ENCODE measurements around the gene ADAT3. TPM values are rescaled to one million over a fixed set of nuclear protein-coding genes. Genes with fewer than 3 reads are reported as not detected.

The ADAT3 gene
- total RNA-seq, 1 donor from 2014 or later: 18.4 TPM

GRCh38 chr19:1925544-1925943, 20.3 kb downstream of the ADAT3 start:
- intact Hi-C loops (cut with DNase I): no loop called here
- peaks cover 14 to 38% of the 10 kb centered on the region in 2 donors for H3K36me3 ChIP-seq
- no peaks in the 10 kb centered on the region for H3K9me3 ChIP-seq
- no peak overlapping the region for H3K4me3 ChIP-seq
- no peak overlapping the region for H3K27ac ChIP-seq
- TF ChIP-seq CTCF (IDR thresholded peaks at IDR 0.05): no peak
- no peaks in the 10 kb centered on the region for H3K27me3 ChIP-seq
- peaks cover 3 to 9% of the 10 kb centered on the region in 2 donors for H3K4me1 ChIP-seq
- no peak for DNase-seq (ENCODE audit: low spot score in 2 of 2)

GRCh38 chr19:1929021-1929742, 24.0 kb downstream of the ADAT3 start:
- intact Hi-C loops (cut with DNase I): loop anchor here (2.0 kb wide), 1 partner anchor 142 kb away; no protein-coding TSS in a partner anchor
- DNase-seq (ENCODE audit: low spot score in 2 of 2): peak in 1 of 2 donors; percentile 90
- peak; percentile 90 to 93 (median 92) for TF ChIP-seq CTCF (IDR thresholded peaks at IDR 0.05)
- no peaks in the 10 kb centered on the region for H3K9me3 ChIP-seq
- H3K27ac ChIP-seq: no peak overlapping the region
- H3K4me1 ChIP-seq: peaks cover 3 to 9% of the 10 kb centered on the region in 2 donors
- peaks cover 4 to 12% of the 10 kb centered on the region in 2 donors for H3K36me3 ChIP-seq
- no peaks in the 10 kb centered on the region for H3K27me3 ChIP-seq
- H3K4me3 ChIP-seq: peak overlapping the region; percentile 36 to 59

GRCh38 chr19:1931445-1931844, 26.2 kb downstream of the ADAT3 start:
- H3K4me3 ChIP-seq: no peak overlapping the region
- no peak overlapping the region for H3K27ac ChIP-seq
- DNase-seq (ENCODE audit: low spot score in 2 of 2): no peak
- H3K27me3 ChIP-seq: no peaks in the 10 kb centered on the region
- no peaks in the 10 kb centered on the region for H3K36me3 ChIP-seq
- intact Hi-C loops (cut with DNase I): no loop called here
- H3K9me3 ChIP-seq: no peaks in the 10 kb centered on the region
- peaks cover 3 to 9% of the 10 kb centered on the region in 2 donors for H3K4me1 ChIP-seq
- no peak for TF ChIP-seq CTCF (IDR thresholded peaks at IDR 0.05)

DNA sequence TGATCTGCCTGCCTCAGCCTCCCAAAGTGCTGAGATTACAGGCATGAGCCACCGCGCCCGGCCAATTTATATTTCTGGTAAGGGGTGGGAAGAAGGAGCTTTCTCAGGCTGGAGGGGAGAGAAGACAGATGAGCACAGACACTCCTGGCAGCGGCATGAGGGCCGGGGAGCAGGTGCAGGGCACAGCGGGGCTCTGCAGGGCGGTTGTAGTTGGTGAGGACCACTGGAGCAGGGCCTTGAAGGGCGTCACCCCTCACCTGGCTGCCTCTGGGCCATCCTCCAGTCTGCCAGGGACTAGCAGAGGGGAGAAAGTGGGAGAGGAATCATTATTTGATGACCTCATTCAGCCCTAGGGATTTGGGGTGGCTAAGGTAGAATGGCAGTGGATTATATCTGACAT, 27.2 kb downstream of the ADAT3 start:
- DNase-seq (ENCODE audit: low spot score in 2 of 2): no peak
- no peak for TF ChIP-seq CTCF (IDR thresholded peaks at IDR 0.05)
- Histone ChIP-seq H3K4me3 (no peak overlapping the region), H3K36me3 (no peaks in the 10 kb centered on the region), H3K4me1 (peaks cover 3 to 9% of the 10 kb centered on the region in 2 donors), H3K9me3 (no peaks in the 10 kb centered on the region), H3K27me3 (no peaks in the 10 kb centered on the region), H3K27ac (no peak overlapping the region)
- intact Hi-C loops (cut with DNase I): no loop called here

DNA sequence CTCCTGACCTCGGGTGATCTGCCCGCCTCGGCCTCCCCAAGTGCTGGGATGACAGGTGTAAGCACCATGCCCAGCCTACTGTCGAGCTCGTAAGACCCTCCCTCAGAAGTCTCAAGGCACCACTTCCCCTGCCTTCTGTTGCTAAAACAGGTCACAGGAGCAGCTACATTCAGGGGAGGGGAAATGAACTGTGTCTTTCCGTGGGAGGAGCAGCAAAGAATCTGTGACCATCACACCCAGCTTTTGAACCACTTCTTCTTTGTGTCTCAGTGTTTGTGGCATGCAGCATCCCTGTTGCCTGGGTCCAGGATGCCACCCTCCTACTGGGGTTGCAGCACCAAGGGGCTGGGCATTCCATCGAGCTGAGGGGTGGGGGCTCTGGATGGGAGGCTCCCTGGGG, 28.0 kb downstream of the ADAT3 start:
- Histone ChIP-seq H3K27ac (no peak overlapping the region), H3K27me3 (no peaks in the 10 kb centered on the region), H3K4me3 (no peak overlapping the region), H3K36me3 (no peaks in the 10 kb centered on the region), H3K9me3 (no peaks in the 10 kb centered on the region), H3K4me1 (peaks cover 3 to 9% of the 10 kb centered on the region in 2 donors)
- TF ChIP-seq CTCF (IDR thresholded peaks at IDR 0.05): no peak
- DNase-seq (ENCODE audit: low spot score in 2 of 2): no peak
- intact Hi-C loops (cut with DNase I): no loop called here

Measured in ascending aorta (tissue), 2 donors.